ENCODE results near the gene C5orf63. TPM values are rescaled to one million over a fixed set of nuclear protein-coding genes. Genes with fewer than 3 reads are reported as not detected.
"Not testable (repeated sequence)": the region's sequence is repeated elsewhere in the genome, so short reads cannot be mapped to it uniquely, and the experiment has no call there.

Gene C5orf63
- total RNA-seq, 1 experiment from 2014 or later, result 1.4 TPM

- no peak for DNase-seq (ENCODE audit: low spot score)
Measured at GRCh38 chr5:127031863-127032232, 41.5 kb downstream of the C5orf63 start.

DNA sequence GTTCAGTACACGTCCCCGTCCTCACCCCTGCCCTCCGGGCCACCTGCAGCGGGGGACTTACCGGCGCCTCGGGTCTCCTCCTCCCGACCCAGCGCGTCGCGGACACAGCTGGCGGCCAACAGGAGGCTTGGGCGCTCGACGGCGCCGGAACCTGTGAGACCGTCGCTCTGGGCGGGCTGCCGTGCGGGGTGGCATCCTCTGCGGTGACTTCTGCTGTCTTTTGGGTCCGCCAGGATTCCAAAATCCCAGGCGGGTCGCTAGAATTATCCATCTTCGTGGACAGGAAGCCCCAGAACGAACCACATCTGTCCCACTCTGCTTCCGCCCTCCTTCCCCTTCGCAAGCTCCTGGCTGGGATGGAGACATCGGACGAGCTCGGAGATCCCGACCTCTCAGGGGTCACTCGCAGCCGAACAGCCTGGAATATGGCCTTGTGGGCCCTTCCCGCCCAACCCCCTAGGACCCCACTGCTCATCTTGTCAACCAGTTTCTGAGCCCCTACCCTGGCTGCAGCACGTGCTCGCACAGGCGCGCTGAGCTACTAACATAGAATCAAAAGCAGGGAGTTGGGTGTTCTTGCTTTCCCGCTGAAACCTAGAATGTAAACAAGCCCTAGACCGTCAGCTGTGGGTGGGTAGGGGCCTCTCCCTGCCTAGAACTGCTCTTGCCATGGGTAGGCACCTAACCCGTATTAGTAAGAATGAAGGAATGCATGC is 42.0 kb downstream of the C5orf63 start:
- DNase-seq (ENCODE audit: low spot score), result no peak

DNA sequence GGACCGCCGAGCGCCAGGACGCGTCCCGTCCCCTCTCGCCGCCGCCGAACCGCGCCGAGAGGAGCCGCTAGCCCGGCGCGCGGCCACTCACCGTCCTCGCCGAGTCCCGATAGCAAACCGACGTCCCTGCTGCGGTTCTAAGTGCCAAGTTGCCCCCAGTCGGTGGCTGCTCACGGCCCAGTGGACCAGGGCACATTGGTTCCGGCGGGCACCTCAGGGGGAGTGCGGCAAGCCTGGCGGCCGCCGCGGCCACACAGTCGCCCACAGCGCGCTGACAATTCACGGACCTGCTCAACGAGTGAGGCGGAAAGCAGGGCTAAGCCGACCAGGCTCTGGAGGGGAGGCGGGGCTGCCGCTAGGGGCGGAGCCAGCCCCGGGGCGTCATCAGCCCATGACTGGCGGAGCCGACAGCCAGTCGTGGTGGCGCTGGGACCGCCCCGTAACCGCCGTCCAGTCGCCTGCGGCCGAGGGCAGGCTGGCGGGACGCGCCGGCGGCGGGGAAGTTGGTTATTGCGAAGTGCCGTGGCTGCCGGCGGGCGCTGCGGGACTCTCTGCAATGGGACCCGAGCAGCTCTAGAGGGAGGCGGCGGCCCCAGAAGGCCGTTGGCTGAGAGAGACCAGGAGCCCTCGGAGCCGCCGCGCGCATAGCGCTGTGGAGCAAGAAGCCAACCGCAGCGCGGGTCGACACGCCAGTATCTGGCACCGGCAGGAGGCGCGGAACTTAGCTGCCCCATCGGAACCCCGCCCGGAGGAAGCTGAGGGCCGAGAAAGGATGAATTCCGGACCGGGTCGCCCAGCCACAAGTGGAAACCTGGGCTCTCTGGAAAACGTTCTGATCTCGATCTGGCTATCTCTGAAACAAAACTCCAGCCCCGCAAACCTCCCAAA is 42.8 kb downstream of the C5orf63 start, which contains the start of gene MARCHF3:
TSS of gene MARCHF3 (minus strand) at position 300 of the 888 bp plus-strand sequence. CDS start 112,387 bp downstream, outside the sequence.
- DNase-seq (ENCODE audit: low spot score), result peak; percentile 90

DNA sequence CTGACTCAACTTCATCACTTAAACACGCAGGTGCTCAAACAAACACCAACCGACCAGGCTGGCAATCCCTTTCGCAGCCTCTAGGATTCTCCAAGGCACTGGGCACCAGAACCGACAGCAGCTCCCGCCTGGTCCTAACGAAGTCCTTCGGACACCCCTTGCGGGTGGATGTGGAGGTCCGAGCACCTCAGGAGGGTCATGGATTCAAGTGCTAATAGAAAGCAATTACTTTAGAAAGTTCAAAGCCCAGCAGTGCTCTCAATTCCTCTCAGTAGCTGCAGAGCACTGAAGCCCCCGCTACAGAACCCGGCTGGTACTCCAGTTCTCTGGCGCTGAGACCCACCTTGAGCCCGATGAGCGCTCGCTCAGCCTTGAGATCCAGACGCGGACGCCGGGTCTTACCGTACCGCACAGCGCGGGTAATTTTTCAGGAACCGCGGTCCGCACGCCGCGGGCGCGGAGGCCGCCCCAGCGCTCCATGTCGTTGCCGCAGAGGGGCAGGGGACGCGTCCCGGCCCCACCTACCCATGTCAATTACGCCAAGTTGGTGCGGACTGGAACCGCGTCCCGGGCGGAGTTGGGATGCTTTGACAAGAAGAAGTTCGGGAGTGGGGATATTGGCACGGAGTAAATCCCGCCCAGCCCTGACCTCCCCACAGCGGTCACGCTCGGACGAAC is 43.6 kb downstream of the C5orf63 start:
- peak; percentile 65 for DNase-seq (ENCODE audit: low spot score)

DNA sequence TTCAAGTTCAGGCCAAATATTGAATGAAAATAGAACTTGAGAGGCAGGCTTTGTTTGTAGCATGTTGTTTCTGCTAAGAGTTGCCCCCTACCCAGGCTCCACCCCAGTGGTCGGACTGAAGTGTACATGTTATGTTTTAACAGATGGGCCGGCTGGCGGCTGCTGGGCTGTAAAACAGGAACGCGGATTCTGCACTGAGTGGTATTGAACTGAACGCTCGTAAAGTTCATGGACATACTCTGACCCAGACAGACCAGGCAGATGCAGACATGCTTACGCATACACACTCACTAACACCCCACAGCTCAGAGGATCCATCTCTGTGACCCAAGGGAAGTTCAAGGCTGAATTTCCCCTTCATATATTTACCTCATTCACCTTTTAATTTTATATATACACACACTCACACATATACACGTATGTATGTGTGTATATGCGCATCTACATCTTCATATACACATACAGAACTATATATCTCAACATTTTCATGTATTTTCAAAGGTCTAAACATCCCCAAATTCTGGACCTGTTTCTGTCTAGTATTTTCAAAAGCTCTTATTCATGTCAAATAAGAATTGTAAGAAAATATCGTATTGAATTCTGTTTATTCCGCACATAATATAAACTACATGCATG is 44.4 kb downstream of the C5orf63 start:
- DNase-seq (ENCODE audit: low spot score), result no peak

DNA sequence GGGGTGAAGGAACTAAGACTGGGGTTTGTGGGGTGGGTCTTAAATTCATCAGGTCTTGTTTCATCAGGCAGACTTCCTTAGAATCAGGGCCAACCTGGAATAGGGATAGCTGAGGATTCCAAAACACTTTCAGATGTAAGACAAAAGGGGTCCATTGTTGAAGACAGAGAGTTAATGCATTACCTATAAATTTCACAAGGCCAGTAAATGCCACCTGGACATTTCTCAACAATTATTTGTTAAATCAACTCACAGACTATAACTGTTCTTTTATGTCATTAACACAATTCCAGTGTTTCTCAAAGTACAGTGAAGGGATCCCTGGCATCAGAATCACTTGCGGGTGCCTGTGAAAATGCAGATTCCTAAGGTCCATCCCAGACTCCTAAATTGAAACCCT is 45.8 kb downstream of the C5orf63 start:
- DNase-seq (ENCODE audit: low spot score), result no peak

DNA sequence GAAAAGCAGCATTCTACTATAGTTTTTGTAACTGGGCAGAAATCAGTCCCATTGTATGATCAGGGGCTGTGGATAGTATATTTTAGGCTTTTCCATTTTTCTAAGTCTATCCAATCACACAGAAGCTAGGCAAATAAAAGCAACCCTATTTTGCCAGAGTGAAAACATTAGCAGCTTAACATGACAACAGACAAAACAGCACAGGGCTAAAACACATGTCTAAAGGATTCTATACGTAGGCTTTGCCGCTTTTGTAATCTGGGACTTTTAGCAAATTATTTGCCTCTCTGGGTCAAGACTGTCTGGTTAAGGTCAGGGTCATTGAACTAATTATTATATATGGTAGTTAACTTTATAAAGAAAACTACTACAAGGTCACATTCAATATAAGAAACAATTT is 47.1 kb downstream of the C5orf63 start:
- DNase-seq (ENCODE audit: low spot score), result no peak

DNA sequence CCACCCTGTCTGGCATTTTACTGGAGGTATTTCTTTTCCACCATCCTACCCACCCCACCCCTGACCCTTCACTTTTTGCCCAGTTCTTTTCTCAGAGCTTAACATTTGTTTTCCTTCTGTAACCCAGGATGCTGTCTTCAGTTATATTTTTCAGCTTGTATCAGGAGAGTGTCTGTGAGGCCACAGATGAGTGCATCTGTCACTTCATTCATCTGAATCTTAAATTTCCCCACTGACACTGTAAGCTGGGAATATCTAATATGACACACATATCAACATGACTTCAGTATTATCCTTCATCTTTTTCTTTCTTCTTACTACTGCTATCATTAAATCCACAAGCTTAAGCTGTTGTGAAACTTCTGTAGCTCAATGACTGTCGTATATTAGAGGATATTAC is 47.8 kb downstream of the C5orf63 start:
- no peak for DNase-seq (ENCODE audit: low spot score)

DNA sequence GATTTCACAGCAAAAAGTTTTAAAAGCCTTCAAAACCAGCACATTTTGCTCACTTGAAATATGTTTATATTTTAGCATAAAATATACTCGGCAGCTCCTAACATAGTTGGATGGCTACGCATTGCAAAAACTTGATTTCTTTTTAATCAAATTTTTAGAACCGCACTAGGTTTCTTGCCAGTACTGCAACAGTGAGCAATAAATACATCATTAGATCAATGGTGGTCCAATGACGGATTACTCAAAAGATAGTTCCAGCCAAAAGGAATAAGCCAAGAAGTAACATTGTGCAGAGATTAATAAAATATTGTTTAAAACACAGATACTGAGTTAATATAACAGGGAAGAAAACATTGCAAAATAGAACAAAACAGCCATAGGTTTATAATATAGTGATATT is 48.5 kb downstream of the C5orf63 start:
- DNase-seq (ENCODE audit: low spot score), result no peak

DNA sequence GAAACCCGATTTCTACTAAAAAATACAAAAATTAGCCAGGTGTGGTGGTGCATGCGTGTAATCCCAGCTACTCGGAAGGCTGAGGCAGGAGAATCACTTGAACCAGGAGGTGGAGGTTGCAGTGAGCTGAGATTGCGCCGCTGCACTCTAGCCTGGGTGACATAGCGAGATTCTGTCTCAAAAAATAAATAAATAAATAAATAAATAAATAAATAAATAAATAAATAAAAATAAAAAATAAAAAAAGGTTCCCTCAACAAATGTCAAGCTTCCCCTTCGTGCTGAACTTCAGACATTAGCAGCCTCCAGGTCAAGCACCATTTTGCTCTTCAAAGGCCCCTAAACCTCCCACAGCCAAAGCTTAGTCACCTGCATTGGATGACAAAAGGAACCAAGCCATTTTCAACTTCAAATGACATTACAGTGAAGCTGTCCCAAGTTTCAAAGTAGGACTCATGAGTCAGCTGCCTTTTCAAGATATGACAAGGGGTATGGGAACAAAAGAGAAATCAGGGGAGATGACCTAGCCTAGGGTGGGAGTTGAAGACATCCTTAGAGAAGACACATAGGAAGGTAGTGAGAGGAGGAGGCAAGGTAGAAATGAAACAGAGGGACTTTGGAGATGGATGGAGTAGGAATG is 49.6 kb downstream of the C5orf63 start:
- DNase-seq (ENCODE audit: low spot score), result not testable (repeated sequence)

GRCh38 chr5:127022846-127023245 is 50.5 kb downstream of the C5orf63 start:
- DNase-seq (ENCODE audit: low spot score), result no peak

- DNase-seq (ENCODE audit: low spot score), result no peak
Measured at GRCh38 chr5:127019928-127020327, 53.4 kb downstream of the C5orf63 start.

DNA sequence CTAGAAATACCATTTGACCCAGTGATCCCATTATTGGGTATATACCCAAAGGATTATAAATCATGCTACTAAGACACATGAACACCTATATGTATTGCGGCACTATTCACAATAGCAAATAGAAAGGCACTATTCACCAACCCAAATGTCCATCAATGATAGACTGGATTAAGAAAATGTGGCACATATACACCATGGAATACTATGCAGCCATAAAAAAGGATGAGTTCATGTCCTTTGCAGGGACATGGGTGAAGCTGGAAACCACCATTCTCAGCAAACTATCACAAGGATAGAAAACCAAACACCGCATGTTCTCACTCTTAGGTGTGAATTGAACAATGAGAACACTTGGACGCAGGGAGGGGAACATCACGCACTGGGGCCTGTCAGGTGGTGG is 56.6 kb downstream of the C5orf63 start:
- not testable (repeated sequence) for DNase-seq (ENCODE audit: low spot score)

DNA sequence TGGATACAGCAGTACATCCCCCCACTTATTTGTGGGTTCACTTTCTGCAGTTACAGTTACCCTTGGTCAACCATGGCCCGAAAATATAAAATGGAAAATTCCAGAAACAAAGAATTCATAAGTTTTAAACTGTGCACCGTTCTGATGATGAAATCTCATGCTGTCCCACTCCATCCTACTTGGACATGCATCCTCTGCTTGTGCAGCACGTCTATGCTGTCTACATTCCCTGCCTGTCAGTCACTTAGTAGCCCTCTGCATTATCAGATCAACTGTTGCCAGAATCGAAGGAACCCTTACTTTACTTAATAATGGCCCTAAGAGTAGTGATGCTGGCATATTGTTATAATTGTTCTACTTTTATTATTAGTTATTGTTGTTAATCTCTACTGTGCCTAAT is 57.6 kb downstream of the C5orf63 start:
- no peak for DNase-seq (ENCODE audit: low spot score)

DNA sequence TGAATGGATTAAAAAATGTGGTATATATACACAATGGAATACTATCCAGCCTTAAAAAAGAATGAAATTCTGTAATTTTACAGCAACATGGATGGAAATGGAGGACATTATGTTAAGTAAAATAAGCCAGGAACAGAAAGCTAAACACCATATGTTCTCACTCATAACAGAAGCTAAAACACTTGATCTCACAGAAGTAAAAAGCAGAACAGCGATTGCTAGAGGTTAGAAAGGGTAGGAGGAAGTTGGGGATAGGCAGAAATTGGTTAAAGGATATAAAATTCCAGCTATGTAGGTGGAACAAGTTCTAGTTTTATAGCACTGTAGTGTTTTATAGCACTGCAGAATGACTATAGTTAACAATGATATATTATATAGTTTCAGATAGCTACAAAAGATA is 58.7 kb downstream of the C5orf63 start:
- DNase-seq (ENCODE audit: low spot score), result no peak

DNA sequence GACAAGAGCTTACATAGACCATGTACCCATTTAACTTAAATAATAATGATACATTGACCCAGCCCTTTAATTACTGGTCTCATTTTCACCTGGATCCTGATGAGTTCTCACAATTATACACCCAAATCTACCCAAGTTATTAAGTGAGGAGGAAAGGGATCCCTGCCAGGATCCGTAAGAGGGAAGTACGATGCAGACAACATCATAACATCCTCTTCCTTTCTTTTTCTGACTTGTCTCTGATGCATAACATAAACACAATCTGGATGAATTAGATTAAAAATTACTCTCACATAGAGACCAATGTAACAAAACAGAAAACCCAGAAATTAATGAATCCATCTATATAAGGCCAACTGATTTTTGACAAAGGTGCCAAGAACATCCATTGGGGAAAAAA is 59.9 kb downstream of the C5orf63 start:
- no peak for DNase-seq (ENCODE audit: low spot score)

DNA sequence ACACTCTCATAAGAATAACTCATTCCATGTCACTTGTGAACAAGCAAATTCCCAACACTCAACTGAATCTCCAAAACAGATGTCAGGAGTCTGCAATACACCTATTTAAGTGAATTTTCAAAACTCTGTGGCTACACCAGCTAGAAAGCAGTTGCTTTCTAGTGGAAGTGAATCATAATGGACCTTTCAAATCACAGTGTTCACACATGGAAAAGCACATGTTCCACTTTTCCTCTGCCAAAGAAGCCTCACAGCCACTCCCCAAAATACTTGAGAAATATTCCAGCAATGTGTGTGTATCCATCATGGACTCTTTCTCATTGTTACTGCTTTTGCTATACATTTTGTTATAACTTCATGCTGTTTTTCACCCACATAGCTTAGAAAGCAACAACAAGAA is 60.4 kb downstream of the C5orf63 start:
- DNase-seq (ENCODE audit: low spot score), result no peak

DNA sequence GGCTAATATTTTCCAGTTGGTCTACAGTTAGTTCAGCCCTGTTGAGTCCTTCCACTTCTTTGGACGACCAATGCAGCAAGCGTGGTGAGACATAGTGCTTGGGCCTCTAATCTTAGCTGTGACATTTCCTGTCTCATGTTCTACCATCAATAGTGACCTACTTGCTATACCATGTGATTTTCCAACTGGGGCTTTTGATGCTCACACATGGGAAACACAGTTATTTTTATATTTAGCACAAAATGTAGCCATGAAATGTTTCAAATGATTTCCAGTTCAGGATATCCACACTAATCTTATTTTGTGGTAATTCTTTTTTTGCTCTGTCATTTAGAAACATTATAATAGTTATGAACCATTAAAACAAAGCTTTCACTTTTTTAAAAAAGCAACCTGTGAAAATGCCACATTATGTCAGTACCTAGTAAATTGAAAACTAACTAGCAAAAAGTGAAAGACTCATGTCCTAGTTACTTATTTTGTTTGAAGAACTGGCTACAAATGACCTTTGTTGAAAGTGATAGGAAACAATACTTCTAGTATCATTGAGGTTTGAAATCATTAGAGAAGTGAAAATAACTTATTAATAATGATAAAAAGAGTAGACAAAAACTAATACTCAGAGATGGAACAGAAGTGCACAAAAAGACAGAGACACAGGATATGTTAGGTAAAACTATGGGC is 61.2 kb downstream of the C5orf63 start:
- DNase-seq (ENCODE audit: low spot score), result no peak

- DNase-seq (ENCODE audit: low spot score), result no peak
Measured at GRCh38 chr5:127011153-127011552, 62.1 kb downstream of the C5orf63 start.

GRCh38 chr5:127010362-127010761 is 62.9 kb downstream of the C5orf63 start:
- no peak for DNase-seq (ENCODE audit: low spot score)

DNA sequence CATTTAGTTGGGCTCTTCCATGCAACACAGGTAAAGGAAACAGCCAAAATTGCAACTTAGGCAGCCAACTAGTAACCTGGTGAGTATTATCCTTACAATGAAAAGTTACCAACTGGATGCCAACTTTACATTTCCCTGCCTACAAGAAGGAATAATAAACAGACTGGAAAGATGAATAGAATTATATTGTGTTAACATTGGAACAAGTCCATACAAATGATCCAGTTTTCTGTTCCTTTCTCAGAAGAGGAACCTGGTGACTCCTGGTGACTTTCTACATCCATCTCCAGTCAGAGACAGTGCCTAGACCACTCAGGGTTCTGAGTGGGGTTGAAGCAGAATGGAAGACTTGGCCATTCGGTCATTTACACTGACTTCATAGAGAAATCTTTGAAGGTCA is 63.5 kb downstream of the C5orf63 start:
- DNase-seq (ENCODE audit: low spot score), result no peak
